Brain microvascular endothelial cell (primary cell): ENCODE data around the gene CCDC91.

Source experiments
- DNase-seq: peaks from one replicate; pipeline ENCODE4 v3.0.0-alpha.2; 2020
- H3K27ac ChIP-seq: fragments of 250-450 bp; sonication (Bioruptor Pico); 2 replicates; pipeline ENCODE4 v1.5.1; 2020; ENCODE audit warnings: mild to moderate bottlenecking, moderate library complexity
- H3K27me3 ChIP-seq: fragments of 250-450 bp; sonication (Bioruptor Pico); replicated peaks from 2 replicates; pipeline ENCODE4 v1.5.1; 2020; ENCODE audit warnings: mild to moderate bottlenecking
- H3K36me3 ChIP-seq: fragments of 250-450 bp; sonication (Bioruptor Pico); replicated peaks from 2 replicates; pipeline ENCODE4 v1.5.1; 2020; ENCODE audit warnings: mild to moderate bottlenecking
- H3K4me3 ChIP-seq: 2 replicates; pipeline ENCODE4 v1.5.1; 2011; ENCODE audit warnings: low read depth, mild to moderate bottlenecking, control low read depth, low read length, moderate library complexity
- CTCF ChIP-seq: IDR thresholded peaks from 2 replicates; pipeline ENCODE4 v1.5.1; 2011; ENCODE audit warnings: low read depth, mild to moderate bottlenecking, moderate library complexity, low read length, control low read depth, inconsistent platforms; ENCODE audit errors: missing control alignments
- in situ Hi-C: cut with HindIII; loops from 2 replicates; pipeline ENCODE4 v1.10.0; 2017; ENCODE audit warnings: low sequenced_read_pairs, low pct_ligation_motif_present

Gene CCDC91

GRCh38 chr12:28479683-28480082, 289.4 kb downstream of the CCDC91 start:
- no peaks in the 10 kb centered on the region for H3K27me3 ChIP-seq
- no peak overlapping the region for H3K27ac ChIP-seq
- DNase-seq = no peak
- no peak overlapping the region for H3K4me3 ChIP-seq
- TF ChIP-seq CTCF = no peak
- in situ Hi-C loops = no loop called here
- H3K36me3 ChIP-seq = no peaks in the 10 kb centered on the region

GRCh38 chr12:28484156-28484555, 293.9 kb downstream of the CCDC91 start:
- H3K4me3 ChIP-seq = no peak overlapping the region
- DNase-seq = no peak
- H3K36me3 ChIP-seq = no peaks in the 10 kb centered on the region
- TF ChIP-seq CTCF = no peak
- in situ Hi-C loops = no loop called here
- H3K27me3 ChIP-seq = no peaks in the 10 kb centered on the region
- H3K27ac ChIP-seq = no peak overlapping the region

DNA sequence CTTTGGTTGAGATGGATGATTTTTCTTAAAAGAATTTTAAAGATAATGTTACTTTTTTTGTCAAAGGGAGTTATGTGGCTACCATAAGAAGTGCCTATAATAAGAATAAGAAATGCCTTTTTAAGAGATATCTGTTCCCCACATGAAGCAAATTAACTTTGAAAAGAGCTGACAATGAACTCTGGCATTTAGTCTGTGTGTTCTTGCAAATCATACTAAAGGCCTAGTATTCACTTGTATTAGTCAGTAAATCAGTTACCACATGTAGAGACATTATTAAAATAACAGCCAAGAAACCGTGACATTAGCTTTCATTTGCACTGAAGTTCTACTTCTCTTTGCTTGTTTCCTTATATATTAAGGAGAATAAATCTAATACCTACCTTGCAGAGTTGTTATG, 296.3 kb downstream of the CCDC91 start:
- Histone ChIP-seq H3K36me3 (no peaks in the 10 kb centered on the region), H3K27me3 (no peaks in the 10 kb centered on the region), H3K4me3 (no peak overlapping the region), H3K27ac (no peak overlapping the region)
- in situ Hi-C loops = no loop called here
- TF ChIP-seq CTCF = no peak
- DNase-seq = no peak

DNA sequence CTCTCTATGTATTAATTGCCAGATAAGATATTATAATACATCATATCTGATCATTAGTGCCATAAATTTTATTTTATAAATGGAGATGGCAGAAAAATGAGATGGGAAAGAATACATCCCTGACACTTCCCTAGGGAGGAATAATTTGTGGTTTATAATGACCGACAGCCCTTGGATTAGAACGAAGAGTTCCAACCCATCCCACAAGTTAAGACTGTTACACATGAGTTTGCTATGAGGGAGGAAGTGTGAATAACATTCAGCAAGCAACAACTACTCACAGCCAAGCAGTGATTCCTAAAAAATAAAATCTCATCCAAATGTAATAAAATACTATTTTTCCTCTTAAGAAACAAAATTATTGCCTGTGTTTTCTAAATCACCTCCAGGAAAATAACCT, 299.0 kb downstream of the CCDC91 start:
- no peak overlapping the region for H3K27ac ChIP-seq
- H3K36me3 ChIP-seq = no peaks in the 10 kb centered on the region
- in situ Hi-C loops = no loop called here
- no peaks in the 10 kb centered on the region for H3K27me3 ChIP-seq
- TF ChIP-seq CTCF = no peak
- peak; percentile 24 for DNase-seq
- no peak overlapping the region for H3K4me3 ChIP-seq

DNA sequence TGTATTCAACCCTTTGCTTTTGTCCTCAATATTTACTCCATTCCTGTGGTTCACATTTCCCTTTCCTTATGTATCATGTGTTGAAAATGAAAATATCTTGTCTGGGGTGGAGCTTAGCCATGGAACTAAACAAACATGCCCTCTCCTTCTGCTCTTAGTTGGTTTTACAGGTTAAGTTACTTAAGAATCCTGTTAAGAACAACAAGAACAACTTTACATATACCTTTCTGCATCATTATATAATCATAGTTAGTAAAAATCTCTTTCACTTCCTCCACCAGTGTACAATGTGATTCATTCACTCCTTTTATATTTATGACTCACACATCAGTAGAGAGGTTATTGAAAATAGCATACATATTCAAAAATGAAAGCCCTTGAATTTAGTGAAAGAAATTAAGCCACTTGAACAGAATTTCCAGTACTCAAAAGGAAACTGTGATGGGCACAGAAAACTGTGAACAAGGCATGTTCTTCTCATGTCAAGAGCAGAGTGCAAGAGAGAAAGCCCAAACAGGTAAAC, 307.7 kb downstream of the CCDC91 start:
- Histone ChIP-seq H3K4me3 (no peak overlapping the region), H3K27me3 (no peaks in the 10 kb centered on the region), H3K36me3 (no peaks in the 10 kb centered on the region), H3K27ac (no peak overlapping the region)
- no peak for TF ChIP-seq CTCF
- in situ Hi-C loops = no loop called here
- no peak for DNase-seq

DNA sequence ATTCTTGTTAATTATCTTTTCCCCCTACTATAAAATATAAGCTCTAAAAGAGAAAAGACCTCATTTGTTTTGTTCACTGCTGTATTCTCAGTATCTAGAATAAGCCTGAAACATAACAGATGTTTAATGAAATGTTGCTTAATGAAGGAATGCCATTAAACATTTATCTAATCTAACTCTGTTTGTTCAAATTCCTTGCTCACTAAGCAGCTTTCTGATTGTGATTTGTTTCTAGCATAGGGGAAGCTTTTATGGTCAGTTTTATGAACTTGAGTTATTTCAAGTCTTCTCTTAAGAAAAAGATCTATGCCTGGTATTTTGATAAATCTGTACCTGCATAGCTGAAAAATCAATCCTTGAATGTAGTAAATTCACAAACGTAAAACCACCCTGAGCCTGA, 308.6 kb downstream of the CCDC91 start:
- Histone ChIP-seq H3K27me3 (no peaks in the 10 kb centered on the region), H3K36me3 (no peaks in the 10 kb centered on the region), H3K27ac (no peak overlapping the region), H3K4me3 (no peak overlapping the region)
- in situ Hi-C loops = no loop called here
- DNase-seq = no peak
- no peak for TF ChIP-seq CTCF
